B cell (primary cell): ENCODE results near the gene OR10G7.

ENCODE experiments used
- CTCF ChIP-seq: fragments of 200-600 bp; IDR thresholded peaks from one replicate; pipeline ENCODE4 v1.8.0; 2022; ENCODE audit warnings: antibody characterized with exemption, mild to moderate bottlenecking
- EZH2 ChIP-seq: IDR thresholded peaks from 2 replicates; pipeline ENCODE4 v1.6.1; 2012; ENCODE audit warnings: borderline replicate concordance, low read depth, mild to moderate bottlenecking, moderate library complexity, low read length; ENCODE audit not compliant: insufficient read depth, poor library complexity, severe bottlenecking

DNA sequence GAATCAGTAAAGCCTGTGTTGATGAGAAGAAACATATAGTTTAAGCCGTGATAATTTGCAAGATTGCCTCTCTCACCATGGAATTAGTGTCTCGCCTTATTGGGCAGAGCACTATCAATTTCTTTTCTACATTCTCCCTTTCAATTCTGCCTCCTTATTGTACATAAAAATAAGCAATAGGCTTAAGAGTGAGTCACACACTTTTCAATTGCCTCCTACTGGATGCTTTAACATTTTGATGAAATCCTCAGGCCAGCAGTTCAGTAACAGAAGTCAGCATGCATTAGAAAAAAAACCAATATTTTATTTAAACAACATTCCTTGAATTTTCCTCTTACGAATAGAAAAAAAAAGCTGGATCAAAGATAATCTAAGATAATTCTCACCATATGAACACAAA lies 40.4 kb upstream of the OR10G7 start:
- TF ChIP-seq CTCF (no peak), EZH2 (no peak)
